ENCODE results near the gene TAF4B.
"Not testable (repeated sequence)": the region's sequence is repeated elsewhere in the genome, so short reads cannot be mapped to it uniquely, and the experiment has no call there.

The TAF4B gene

DNA sequence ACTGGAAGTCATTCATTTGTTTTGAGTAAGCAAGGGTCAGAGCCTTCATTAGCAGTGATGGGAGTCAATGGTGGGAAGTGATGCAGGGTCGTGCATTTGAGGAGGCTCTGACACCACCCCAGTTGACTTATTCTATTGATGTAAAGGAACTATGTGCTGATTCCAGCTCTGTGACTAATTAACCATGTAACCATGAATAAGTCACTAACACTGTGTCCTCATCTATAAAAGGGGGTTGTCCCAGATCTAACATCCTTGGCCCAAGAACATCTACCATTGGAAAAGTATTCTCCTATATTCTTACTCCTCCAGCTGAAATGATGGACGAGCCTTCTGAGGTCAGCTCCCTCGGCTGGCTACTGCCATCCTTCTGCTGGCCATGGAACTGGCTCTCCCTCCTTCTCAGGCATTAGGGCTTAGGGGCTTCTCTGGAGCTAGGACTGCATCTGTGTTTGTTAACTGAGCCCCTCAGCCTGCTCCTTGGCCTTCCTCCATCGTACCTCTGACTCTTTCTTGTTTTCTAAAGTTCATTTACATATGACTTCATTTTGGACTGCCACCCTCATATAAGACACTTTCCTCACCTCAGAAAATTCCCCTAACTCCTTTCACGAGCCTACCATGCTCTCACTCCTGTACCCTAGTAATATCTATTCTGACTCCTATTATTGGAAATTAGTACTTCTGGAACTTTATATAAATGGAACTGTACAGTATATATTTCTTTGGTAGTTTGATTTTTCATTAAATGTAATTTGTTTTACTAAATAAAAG is 206.6 kb downstream of the TAF4B start:
- no peak for DNase-seq

DNA sequence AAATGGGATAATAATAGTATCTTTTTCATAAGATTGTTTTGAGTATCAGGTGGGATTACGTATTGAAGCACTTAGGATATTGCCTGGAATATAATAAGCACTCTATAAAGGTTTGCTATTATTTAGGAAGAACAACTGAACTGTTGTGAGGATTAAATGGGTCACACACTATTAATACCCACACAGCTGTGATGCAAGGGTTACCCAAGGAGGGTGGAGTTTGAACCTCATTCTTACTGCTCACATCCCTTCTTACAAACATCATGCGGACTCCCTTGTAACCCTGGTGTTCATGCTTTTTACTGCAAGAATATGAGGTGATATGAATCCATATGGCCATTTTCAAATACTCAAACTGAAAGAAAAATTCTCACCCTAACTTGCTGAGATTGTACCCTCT is 208.6 kb downstream of the TAF4B start:
- DNase-seq, result no peak

DNA sequence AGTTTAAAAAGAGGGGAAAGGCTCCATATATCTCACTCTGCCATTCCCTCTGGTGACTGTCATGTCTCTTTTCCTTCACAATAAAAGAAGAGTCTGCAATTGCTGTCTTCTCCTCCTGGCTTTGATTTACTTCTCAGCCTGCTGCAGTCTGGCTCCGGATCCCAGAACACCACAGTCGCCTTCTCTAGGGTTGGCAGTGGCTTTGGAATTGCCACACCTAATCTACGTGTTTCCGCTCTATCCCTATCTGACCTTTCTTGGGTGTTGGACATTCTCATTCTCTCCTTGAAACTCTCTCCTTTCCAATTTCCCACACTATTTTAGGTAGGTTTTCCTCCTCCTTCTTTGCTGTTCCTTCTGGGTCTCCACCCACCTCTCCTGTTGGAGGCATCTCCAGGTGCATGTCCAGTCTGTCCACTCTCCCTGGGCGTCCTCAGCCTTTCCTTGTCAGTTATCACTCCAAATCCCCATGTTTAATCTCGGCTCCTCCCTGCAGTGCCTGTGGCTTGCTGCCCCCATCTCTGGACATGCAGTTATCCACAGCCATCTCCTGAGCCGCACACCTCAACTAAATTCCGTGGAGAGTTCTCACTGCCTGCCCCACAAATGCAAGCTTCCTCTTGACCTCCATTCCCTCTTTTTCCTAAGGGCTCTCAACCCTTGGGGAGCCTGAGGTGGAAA is 209.3 kb downstream of the TAF4B start:
- DNase-seq, result no peak

DNA sequence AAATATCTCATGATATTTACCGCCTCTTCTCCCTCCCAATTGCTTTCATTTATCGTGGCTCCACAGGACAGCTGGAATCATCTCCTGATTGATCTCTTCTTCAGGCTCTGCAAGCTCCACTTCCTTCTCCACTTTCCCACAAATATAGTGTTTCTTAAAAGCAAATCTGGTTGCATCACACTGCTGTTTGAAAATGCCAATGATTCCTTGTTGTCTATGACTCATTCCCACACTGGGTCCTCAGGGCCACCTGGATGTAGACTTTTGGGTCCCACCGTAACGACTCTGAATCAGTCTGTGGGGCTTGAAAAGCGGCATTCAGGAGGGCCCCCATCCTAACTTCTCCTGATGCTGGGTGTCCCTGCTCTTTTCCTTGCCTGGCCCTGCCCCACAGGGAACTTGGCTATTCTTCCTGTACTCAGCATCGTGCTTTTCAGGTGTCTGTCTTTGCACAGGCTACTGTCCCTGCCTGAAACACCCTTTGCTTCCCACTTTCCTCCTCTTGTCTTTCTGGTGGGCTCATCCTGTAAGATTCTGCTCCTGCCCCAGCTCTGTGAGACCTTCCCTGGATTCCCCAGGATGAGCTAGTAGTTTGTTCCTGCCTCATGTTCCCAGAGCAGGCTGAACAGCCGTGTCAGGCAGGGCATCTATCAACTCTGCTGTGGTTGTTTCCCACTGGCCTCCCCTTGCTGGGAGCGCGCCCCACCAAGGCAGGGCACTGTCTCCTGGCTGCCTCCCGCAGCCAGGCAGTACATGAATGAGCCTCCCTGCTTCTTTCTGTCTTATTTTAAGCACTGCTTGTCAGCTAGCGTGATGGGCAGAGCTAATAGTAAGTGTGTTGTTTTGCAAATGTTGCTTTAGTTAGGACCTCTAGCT is 210.2 kb downstream of the TAF4B start:
- DNase-seq, result no peak

DNA sequence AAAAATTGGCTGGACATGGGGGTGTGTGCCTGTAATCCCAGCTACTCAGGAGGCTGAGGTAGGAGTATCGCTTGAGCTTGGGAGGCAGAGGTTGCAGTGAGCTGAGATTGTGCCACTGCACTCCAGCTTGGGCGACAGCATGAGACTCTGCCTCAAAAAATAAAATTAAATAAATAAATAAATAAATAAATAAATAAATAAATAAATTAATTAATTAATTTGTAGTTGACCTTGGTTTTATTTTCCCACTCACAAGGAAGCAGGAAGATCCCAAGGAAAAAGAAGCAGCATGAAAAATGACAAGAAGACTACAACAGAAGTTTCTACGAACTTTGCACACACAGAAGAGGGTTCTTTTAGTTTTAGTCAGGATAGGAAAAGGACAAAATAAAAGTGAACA is 211.4 kb downstream of the TAF4B start:
- not testable (repeated sequence) for DNase-seq

DNA sequence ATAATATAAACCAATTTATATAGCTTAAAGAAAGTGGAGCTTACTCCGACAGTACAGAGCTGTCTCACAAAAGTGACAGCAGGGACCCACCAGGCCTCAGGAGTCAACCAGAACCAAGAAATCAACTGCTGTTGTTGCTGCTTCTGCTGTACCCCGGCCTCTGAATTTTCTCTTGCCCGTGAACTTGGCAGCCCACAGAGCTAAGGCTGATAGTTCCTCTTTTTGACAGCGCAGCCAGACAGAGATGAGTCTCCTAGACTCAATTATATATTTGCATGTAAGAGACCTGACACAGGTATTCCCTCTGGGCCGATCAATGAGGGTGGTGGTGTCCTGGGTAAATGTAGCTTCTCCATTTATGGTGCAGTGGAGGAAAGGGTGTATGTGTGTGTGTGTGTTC is 212.7 kb downstream of the TAF4B start:
- no peak for DNase-seq

DNA sequence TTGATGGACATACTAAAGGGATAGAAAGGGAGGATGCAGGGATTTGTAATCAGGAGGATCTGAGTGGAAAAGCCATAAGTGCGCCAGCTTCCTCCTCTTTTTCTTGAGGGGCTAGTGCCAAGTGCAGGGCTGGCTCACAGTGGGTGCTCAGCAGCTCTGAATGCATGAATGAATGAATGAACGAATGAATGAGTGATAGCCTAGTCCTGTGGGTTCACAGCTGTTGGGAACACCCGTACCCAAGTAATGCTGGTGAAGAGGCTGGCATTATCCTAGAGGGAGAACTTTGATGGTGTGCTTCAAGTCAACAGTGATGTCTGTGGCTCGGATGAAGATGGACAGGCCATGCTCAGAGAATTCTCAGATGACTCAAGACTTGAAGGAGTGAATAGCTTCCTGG is 213.3 kb downstream of the TAF4B start:
- no peak for DNase-seq

DNA sequence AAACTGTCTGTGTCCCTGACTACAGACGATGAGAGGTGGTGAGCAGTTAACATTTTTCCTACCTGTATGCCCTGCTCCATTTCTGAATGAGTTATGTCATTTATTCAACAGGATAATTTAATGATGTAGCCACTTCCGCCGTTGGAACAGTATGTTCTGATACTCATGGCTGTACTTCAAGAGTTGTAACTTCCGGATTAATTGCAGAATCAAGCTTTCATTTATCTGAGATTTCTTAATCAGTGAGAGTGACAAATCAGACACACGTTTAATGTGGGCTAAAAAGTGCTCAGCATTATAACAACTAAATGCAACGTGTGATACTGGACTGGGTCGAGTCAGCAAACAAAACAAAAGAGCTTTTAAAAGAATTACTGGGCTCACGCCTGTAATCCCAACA is 214.4 kb downstream of the TAF4B start:
- no peak for DNase-seq

All from SW 1271 (cell line).